Neural cell (in vitro differentiated cells): ENCODE results near the gene RAI1. TPM values are rescaled to one million over a fixed set of nuclear protein-coding genes. Genes with fewer than 3 reads are reported as not detected.

Source experiments
- H2AFZ ChIP-seq: fragments of 200-600, 300-800 bp; sonication (generic), shearing (Covaris generic); 2 replicates; pipeline ENCODE4 v1.6.0; 2014; ENCODE audit warnings: low read depth, mild to moderate bottlenecking, antibody characterized with exemption, low read length, moderate library complexity
- H3F3A ChIP-seq: fragments of 200-600 bp; shearing (Covaris generic); 2 replicates; pipeline ENCODE4 v1.6.1; 2016; ENCODE audit warnings: mild to moderate bottlenecking, moderate library complexity, mixed read lengths, antibody characterized with exemption, low read length; ENCODE audit not compliant: insufficient read depth, poor library complexity, severe bottlenecking
- H3K27ac ChIP-seq: fragments of 200-600, 300-800 bp; sonication (generic), shearing (Covaris generic); 2 replicates; pipeline ENCODE4 v1.5.1; 2014; ENCODE audit warnings: mild to moderate bottlenecking, low read length, moderate library complexity
- H3K27me3 ChIP-seq: fragments of 300-800, 200-600 bp; sonication (generic), shearing (Covaris generic); 2 replicates; pipeline ENCODE4 v1.6.0; 2014; ENCODE audit warnings: mild to moderate bottlenecking, low read depth, low read length, moderate library complexity; ENCODE audit not compliant: insufficient read depth
- H3K36me3 ChIP-seq: fragments of 300-800, 200-600 bp; sonication (generic), shearing (Covaris generic); 2 replicates; pipeline ENCODE4 v1.5.1; 2014; ENCODE audit warnings: mild to moderate bottlenecking, antibody characterized with exemption, low read length, moderate library complexity; ENCODE audit not compliant: insufficient read depth
- H3K4me2 ChIP-seq: fragments of 300-800, 200-600 bp; sonication (generic), shearing (Covaris generic); 2 replicates; pipeline ENCODE4 v1.6.0; 2014; ENCODE audit warnings: mild to moderate bottlenecking, low read length
- H3K4me3 ChIP-seq: fragments of 300-800, 200-600 bp; sonication (generic), shearing (Covaris generic); 2 replicates; pipeline ENCODE4 v1.5.1; 2014; ENCODE audit warnings: mild to moderate bottlenecking, low read length, moderate library complexity
- H3K79me2 ChIP-seq: fragments of 200-600 bp; shearing (Covaris generic); replicated peaks from 2 replicates; pipeline ENCODE4 v1.6.0; 2014; ENCODE audit warnings: mild to moderate bottlenecking, low read length, moderate library complexity; ENCODE audit not compliant: insufficient read depth
- H3K9ac ChIP-seq: fragments of 300-800, 200-600 bp; sonication (generic), shearing (Covaris generic); 2 replicates; pipeline ENCODE4 v1.6.1; 2016; ENCODE audit warnings: mild to moderate bottlenecking, low read length, mixed read lengths
- H3K9me2 ChIP-seq: fragments of 200-600 bp; shearing (Covaris generic); 2 replicates; pipeline ENCODE4 v1.6.1; 2016; ENCODE audit warnings: mild to moderate bottlenecking, low read length, mixed read lengths; ENCODE audit not compliant: insufficient read depth
- H3K9me3 ChIP-seq: fragments of 200-600, 300-800 bp; sonication (generic), shearing (Covaris generic); 2 replicates; pipeline ENCODE4 v1.6.1; 2016; ENCODE audit warnings: mild to moderate bottlenecking, mixed run types, low read length, moderate library complexity, mixed read lengths
- H4K20me1 ChIP-seq: fragments of 200-600 bp; shearing (Covaris generic); 2 replicates; pipeline ENCODE4 v1.6.1; 2016; ENCODE audit warnings: mild to moderate bottlenecking, mixed run types; ENCODE audit not compliant: insufficient read depth
- EP300 ChIP-seq: fragments of 450-650 bp; conservative IDR thresholded peaks from 2 replicates; pipeline ENCODE4 v1.6.1; 2014; ENCODE audit warnings: antibody characterized with exemption, mild to moderate bottlenecking, moderate library complexity; ENCODE audit not compliant: poor library complexity, severe bottlenecking
- EZH2 ChIP-seq: fragments of 200-600, 300-800 bp; shearing (Covaris generic), sonication (generic); IDR thresholded peaks from 2 replicates; pipeline ENCODE4 v1.6.1; 2014; ENCODE audit warnings: antibody characterized with exemption, low read length, borderline replicate concordance, mild to moderate bottlenecking; ENCODE audit not compliant: insufficient read depth, poor library complexity, severe bottlenecking
- MXI1 ChIP-seq: fragments of 450-650 bp; conservative IDR thresholded peaks from 2 replicates; pipeline ENCODE4 v1.6.1; 2014; ENCODE audit warnings: antibody characterized with exemption, mild to moderate bottlenecking; ENCODE audit not compliant: poor library complexity, severe bottlenecking
- POLR2AphosphoS5 ChIP-seq: IDR thresholded peaks from 2 replicates; pipeline ENCODE4 v1.6.1; 2012
- RAD21 ChIP-seq: fragments of 450-650 bp; conservative IDR thresholded peaks from 2 replicates; pipeline ENCODE4 v1.6.1; 2014; ENCODE audit warnings: antibody characterized with exemption, mild to moderate bottlenecking, moderate library complexity
- SMC3 ChIP-seq: fragments of 450-650 bp; conservative IDR thresholded peaks from 2 replicates; pipeline ENCODE4 v1.6.1; 2014; ENCODE audit warnings: antibody characterized with exemption, mild to moderate bottlenecking, moderate library complexity; ENCODE audit not compliant: poor library complexity
- TAF1 ChIP-seq: IDR thresholded peaks from 2 replicates; pipeline ENCODE4 v1.6.1; 2012; ENCODE audit warnings: low read depth
- polyA plus RNA-seq: library from polyadenylated mRNA; depleted of rRNA; stranded (reverse); fragments of >200 nt; gene quantifications from 2 replicates; pipeline ENCODE4 v1.2.3, GENCODE V29; 2014
- TF ChIP-seq, protein P1 (sequence below): fragments of 450-650 bp; IDR thresholded peaks from 2 replicates; pipeline ENCODE4 v1.5.1; 2014; ENCODE audit warnings: antibody characterized with exemption, mild to moderate bottlenecking, moderate library complexity; ENCODE audit not compliant: poor library complexity, severe bottlenecking
- TF ChIP-seq, protein P2 (sequence below): IDR thresholded peaks from 2 replicates; pipeline ENCODE4 v1.6.1; 2012; ENCODE audit warnings: borderline replicate concordance

Gene RAI1
- polyA plus RNA-seq, 1 donor from 2014 or later = 16.9 TPM

DNA sequence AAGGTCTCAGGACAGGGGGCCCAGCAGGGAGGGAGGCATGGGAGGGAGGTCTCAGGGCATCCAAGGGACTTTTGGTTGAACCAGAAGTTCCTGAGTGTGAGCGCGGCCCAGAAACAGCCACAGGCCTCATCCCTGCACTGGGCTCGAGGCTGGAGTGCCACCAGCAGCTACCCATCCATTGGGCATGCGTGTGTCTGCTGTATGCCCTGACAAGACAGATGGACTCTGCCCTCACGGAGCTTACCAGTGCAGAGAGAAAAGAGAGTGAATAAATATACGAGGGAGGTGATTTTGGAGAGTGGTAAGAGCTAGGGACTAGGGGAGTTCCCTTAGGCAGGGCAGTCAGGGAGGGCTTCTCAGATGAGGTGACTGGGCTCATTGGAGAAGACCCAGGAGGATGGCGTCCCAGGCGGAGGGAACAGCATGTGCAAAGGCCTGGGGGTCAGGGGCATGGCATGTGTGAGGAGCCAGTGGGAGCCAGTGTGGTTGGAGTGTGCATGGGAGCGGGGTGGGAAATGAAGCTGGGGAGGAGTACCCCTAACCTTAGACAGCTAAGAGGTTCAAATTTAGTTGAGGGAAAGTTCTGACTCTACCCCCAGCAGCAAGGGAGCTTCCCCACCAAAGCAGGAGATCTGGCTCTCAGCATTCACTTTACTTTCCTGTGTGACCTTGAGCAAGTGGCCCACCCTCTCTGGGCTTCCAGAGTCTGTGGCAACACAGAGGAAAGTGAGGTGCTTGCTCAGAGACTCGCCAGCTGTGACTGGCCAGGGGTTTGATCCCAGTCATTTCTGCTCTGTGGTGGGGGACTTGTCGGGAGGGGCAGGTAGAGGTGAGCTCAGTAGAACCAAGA is 80.9 kb downstream of the RAI1 start:
- H4K20me1 ChIP-seq = peaks cover 10% of the 10 kb centered on the region
- peaks cover 4% of the 10 kb centered on the region for H3F3A ChIP-seq
- no peak overlapping the region for H3K4me3 ChIP-seq
- H3K9me3 ChIP-seq = no peaks in the 10 kb centered on the region
- H3K79me2 ChIP-seq = peaks cover 69% of the 10 kb centered on the region
- no peak overlapping the region for H3K9ac ChIP-seq
- H3K27me3 ChIP-seq = no peaks in the 10 kb centered on the region
- no peak overlapping the region for H3K4me2 ChIP-seq
- peaks cover 9% of the 10 kb centered on the region for H3K36me3 ChIP-seq
- no peak overlapping the region for H3K27ac ChIP-seq
- TF ChIP-seq MXI1 (no peak), RAD21 (no peak), SMC3 (no peak), EZH2 (no peak), POLR2AphosphoS5 (no peak), EP300 (no peak), TAF1 (no peak)
- TF ChIP-seq, protein P1, sequence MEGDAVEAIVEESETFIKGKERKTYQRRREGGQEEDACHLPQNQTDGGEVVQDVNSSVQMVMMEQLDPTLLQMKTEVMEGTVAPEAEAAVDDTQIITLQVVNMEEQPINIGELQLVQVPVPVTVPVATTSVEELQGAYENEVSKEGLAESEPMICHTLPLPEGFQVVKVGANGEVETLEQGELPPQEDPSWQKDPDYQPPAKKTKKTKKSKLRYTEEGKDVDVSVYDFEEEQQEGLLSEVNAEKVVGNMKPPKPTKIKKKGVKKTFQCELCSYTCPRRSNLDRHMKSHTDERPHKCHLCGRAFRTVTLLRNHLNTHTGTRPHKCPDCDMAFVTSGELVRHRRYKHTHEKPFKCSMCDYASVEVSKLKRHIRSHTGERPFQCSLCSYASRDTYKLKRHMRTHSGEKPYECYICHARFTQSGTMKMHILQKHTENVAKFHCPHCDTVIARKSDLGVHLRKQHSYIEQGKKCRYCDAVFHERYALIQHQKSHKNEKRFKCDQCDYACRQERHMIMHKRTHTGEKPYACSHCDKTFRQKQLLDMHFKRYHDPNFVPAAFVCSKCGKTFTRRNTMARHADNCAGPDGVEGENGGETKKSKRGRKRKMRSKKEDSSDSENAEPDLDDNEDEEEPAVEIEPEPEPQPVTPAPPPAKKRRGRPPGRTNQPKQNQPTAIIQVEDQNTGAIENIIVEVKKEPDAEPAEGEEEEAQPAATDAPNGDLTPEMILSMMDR = no peak
- TF ChIP-seq, protein P2, sequence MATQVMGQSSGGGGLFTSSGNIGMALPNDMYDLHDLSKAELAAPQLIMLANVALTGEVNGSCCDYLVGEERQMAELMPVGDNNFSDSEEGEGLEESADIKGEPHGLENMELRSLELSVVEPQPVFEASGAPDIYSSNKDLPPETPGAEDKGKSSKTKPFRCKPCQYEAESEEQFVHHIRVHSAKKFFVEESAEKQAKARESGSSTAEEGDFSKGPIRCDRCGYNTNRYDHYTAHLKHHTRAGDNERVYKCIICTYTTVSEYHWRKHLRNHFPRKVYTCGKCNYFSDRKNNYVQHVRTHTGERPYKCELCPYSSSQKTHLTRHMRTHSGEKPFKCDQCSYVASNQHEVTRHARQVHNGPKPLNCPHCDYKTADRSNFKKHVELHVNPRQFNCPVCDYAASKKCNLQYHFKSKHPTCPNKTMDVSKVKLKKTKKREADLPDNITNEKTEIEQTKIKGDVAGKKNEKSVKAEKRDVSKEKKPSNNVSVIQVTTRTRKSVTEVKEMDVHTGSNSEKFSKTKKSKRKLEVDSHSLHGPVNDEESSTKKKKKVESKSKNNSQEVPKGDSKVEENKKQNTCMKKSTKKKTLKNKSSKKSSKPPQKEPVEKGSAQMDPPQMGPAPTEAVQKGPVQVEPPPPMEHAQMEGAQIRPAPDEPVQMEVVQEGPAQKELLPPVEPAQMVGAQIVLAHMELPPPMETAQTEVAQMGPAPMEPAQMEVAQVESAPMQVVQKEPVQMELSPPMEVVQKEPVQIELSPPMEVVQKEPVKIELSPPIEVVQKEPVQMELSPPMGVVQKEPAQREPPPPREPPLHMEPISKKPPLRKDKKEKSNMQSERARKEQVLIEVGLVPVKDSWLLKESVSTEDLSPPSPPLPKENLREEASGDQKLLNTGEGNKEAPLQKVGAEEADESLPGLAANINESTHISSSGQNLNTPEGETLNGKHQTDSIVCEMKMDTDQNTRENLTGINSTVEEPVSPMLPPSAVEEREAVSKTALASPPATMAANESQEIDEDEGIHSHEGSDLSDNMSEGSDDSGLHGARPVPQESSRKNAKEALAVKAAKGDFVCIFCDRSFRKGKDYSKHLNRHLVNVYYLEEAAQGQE = no peak
- no peaks in the 10 kb centered on the region for H3K9me2 ChIP-seq
- no peak overlapping the region for H2AFZ ChIP-seq

DNA sequence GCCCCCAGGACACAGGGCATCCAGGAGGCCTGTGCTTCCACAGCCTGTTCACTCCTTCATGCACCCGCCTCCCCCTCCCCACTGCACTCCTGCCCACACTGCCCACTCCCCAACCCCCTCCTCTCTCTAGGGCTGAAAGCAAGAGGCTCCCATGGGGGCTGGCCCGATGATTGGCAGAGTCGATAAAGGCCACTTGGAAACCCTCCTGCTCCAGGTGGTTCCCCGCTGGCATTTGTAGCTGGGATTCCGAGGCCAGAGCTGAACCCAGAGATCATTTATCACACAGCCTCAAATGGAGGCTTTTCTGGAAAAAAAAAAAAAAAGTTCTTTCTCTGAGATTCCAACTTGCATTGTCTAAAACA is 81.5 kb downstream of the RAI1 start:
- H3K79me2 ChIP-seq = peaks cover 72% of the 10 kb centered on the region
- peaks cover 9% of the 10 kb centered on the region for H3K36me3 ChIP-seq
- no peaks in the 10 kb centered on the region for H3K9me2 ChIP-seq
- no peak overlapping the region for H3K9ac ChIP-seq
- peaks cover 10% of the 10 kb centered on the region for H4K20me1 ChIP-seq
- H3K9me3 ChIP-seq = no peaks in the 10 kb centered on the region
- H3K27me3 ChIP-seq = no peaks in the 10 kb centered on the region
- H2AFZ ChIP-seq = no peak overlapping the region
- H3F3A ChIP-seq = peaks cover 4% of the 10 kb centered on the region
- no peak overlapping the region for H3K4me3 ChIP-seq
- H3K4me2 ChIP-seq = no peak overlapping the region
- no peak for TF ChIP-seq EP300
- no peak for TF ChIP-seq TAF1
- TF ChIP-seq, protein P1 = no peak
- TF ChIP-seq, protein P2 = no peak
- no peak for TF ChIP-seq MXI1
- no peak for TF ChIP-seq POLR2AphosphoS5
- TF ChIP-seq SMC3 = no peak
- H3K27ac ChIP-seq = no peak overlapping the region
